Stimulated activated naive CD4-positive, alpha-beta T cell treated with Interleukin-2 at 50 U/mL for 16 hours (primary cell): ENCODE data around the gene ICAM4.
A peak's percentile ranks its signal among the peaks of the same experiment; 100 is the strongest.
"Not testable (repeated sequence)": the region's sequence is repeated elsewhere in the genome, so short reads cannot be mapped to it uniquely, and the experiment has no call there.

Source experiments
- DNase-seq: peaks from one replicate; lab custom pipeline; 2025; lab: John Stamatoyannopoulos, UW

Gene ICAM4

GRCh38 chr19:10286803-10287737, at the start of gene ICAM4:
ICAM4 (plus strand) TSS chr19:10286955; CDS start chr19:10287013, 58 bp downstream.
- DNase-seq, result peak; percentile 30

- DNase-seq, result no peak
Measured at GRCh38 chr19:10237702-10238101, 49.1 kb upstream of the ICAM4 start.

- no peak for DNase-seq
Measured at GRCh38 chr19:10238172-10238783, 48.5 kb upstream of the ICAM4 start.

GRCh38 chr19:10241826-10242449, 44.8 kb upstream of the ICAM4 start:
- not testable (repeated sequence) for DNase-seq

- no peak for DNase-seq
Measured at GRCh38 chr19:10243606-10244005, 43.1 kb upstream of the ICAM4 start.

GRCh38 chr19:10245189-10245939, 41.4 kb upstream of the ICAM4 start:
- no peak for DNase-seq

- no peak for DNase-seq
Measured at GRCh38 chr19:10246511-10246910, 40.2 kb upstream of the ICAM4 start.

GRCh38 chr19:10251792-10252694, 34.7 kb upstream of the ICAM4 start, which contains the start of gene MRPL4:
MRPL4 (plus strand) TSS chr19:10252214; CDS start chr19:10252254, 40 bp downstream.
- peak; percentile 97 for DNase-seq

- DNase-seq, result no peak
Measured at GRCh38 chr19:10252707-10253106, 34.0 kb upstream of the ICAM4 start.

- no peak for DNase-seq
Measured at GRCh38 chr19:10254244-10254643, 32.5 kb upstream of the ICAM4 start.

- DNase-seq, result no peak
Measured at GRCh38 chr19:10255358-10255757, 31.4 kb upstream of the ICAM4 start.

GRCh38 chr19:10256551-10256950, 30.2 kb upstream of the ICAM4 start:
- DNase-seq, result no peak

- DNase-seq, result no peak
Measured at GRCh38 chr19:10256970-10257615, 29.7 kb upstream of the ICAM4 start.

- no peak for DNase-seq
Measured at GRCh38 chr19:10258080-10258710, 28.6 kb upstream of the ICAM4 start.

GRCh38 chr19:10259162-10259905, 27.4 kb upstream of the ICAM4 start:
- peak; percentile 95 for DNase-seq

- DNase-seq, result peak; percentile 58
Measured at GRCh38 chr19:10260141-10260584, 26.6 kb upstream of the ICAM4 start.

GRCh38 chr19:10262771-10263170, 24.0 kb upstream of the ICAM4 start:
- no peak for DNase-seq

GRCh38 chr19:10266706-10267105, 20.0 kb upstream of the ICAM4 start:
- DNase-seq, result no peak

- no peak for DNase-seq
Measured at GRCh38 chr19:10268071-10268470, 18.7 kb upstream of the ICAM4 start.
